Measurements from ENCODE around the gene ARNT2. TPM values are rescaled to one million over a fixed set of nuclear protein-coding genes. Genes with fewer than 3 reads are reported as not detected.

The ARNT2 gene
- total and polyA plus RNA-seq, 2 of the 13 experiments (the other 11 are each of a cell fraction or from before 2014, with no cell fraction given) = 0.69 to 1.7 TPM

GRCh38 chr15:80533790-80534333 lies 129.7 kb downstream of the ARNT2 start:
- no peak for FAIRE-seq
- H3K4me2 ChIP-seq (ENCODE audit: low read depth, low read length) = no peak overlapping the region
- no peak for DNase-seq (ENCODE audit: low spot score)
- ChIA-PET POLR2A (no interaction called here), CTCF (ENCODE audit: low intra/inter-chr PET ratio, low total read pairs) (no interaction called here)
- TF ChIP-seq MLLT10 (CRISPR knock-in tag; IDR thresholded peaks at IDR 0.05) = no peak
- no peak for TF ChIP-seq ZFAT (CRISPR knock-in tag; conservative IDR thresholded peaks at IDR 0.05)
- TF ChIP-seq TERF1 (CRISPR knock-in tag; IDR thresholded peaks at IDR 0.05) = no peak
- no peak for TF ChIP-seq SNAI1 (CRISPR knock-in tag; IDR thresholded peaks at IDR 0.05; ENCODE audit: borderline replicate concordance)
- no peak for TF ChIP-seq RBAK (CRISPR knock-in tag; IDR thresholded peaks at IDR 0.05)
- TF ChIP-seq ZBTB34 (CRISPR knock-in tag; IDR thresholded peaks at IDR 0.05) = no peak
- TF ChIP-seq KLF9 (CRISPR knock-in tag; IDR thresholded peaks at IDR 0.05; ENCODE audit: low read depth) = no peak
- TF ChIP-seq SATB2 (CRISPR knock-in tag; IDR thresholded peaks at IDR 0.05) = no peak
- TF ChIP-seq ATF6 (CRISPR knock-in tag; conservative IDR thresholded peaks at IDR 0.05) = no peak
- TF ChIP-seq SALL2 (CRISPR knock-in tag; IDR thresholded peaks at IDR 0.05) = no peak
- no peak for TF ChIP-seq ZNF512B (CRISPR knock-in tag; IDR thresholded peaks at IDR 0.05; ENCODE audit: borderline replicate concordance)
- TF ChIP-seq TRIM22 (IDR thresholded peaks at IDR 0.05) = no peak
- no peak for TF ChIP-seq RBM22 (optimal IDR thresholded peaks at IDR 0.05; ENCODE audit: low read length)
- no peak for TF ChIP-seq ZNF317 (CRISPR knock-in tag; IDR thresholded peaks at IDR 0.05)
- WGBS (ENCODE audit: low lambda C conversion rate) = 37% methylated on average over 4 of the region's 4 CpGs
- H2AFZ ChIP-seq (ENCODE audit: low read length) = no peak overlapping the region
- H3K27me3 ChIP-seq (ENCODE audit: control insufficient read depth in 1 of 2, insufficient read depth in 2 of 2, low read length in 2 of 2) = no peaks in the 10 kb centered on the region; a peak in 1 of 5 replicates
- no peaks in the 10 kb centered on the region for H3K36me3 ChIP-seq (replicated peaks in 1 of 2; ENCODE audit: control insufficient read depth in 1 of 2, insufficient read depth in 2 of 2, low read length in 2 of 2)
- no peak overlapping the region for H3K27ac ChIP-seq (ENCODE audit: extremely low read length, insufficient read depth, low read length)
- intact Hi-C loops (cut with micrococcal nuclease; ENCODE audit: unreplicated experiment) (no loop called here), in situ Hi-C loops (cut with HindIII; ENCODE audit: extremely low pct_ligation_motif_present, low pct_unique_long_range_greater_than_20kb) (no loop called here)
- H3K9me3 ChIP-seq (ENCODE audit: low read length) = no peaks in the 10 kb centered on the region
- no peak overlapping the region for H3K9ac ChIP-seq (ENCODE audit: insufficient read depth, low read depth, low read length)
- BruUV-seq (replicated peaks) = no TSS peak
- no peak overlapping the region for H3K4me3 ChIP-seq (replicated peaks in 1 of 3; ENCODE audit: insufficient read depth in 1 of 3, low read depth in 2 of 3, low read length in 3 of 3)
- H4K20me1 ChIP-seq (ENCODE audit: insufficient read depth, low read length) = no peaks in the 10 kb centered on the region
- H3K79me2 ChIP-seq (ENCODE audit: insufficient read depth, low read length) = no peaks in the 10 kb centered on the region
- no peak for ATAC-seq
- peaks cover 17% of the 10 kb centered on the region for H3K4me1 ChIP-seq (ENCODE audit: insufficient read depth, low read length)

Measured in HepG2 (cell line).